IMR-90 (cell line): ENCODE results near the gene GSE1.

Source experiments
- CEBPB ChIP-seq: IDR thresholded peaks from 2 replicates; pipeline ENCODE4 v1.6.1; 2012; ENCODE audit warnings: low read depth, low read length, improper control_type of control experiment
- MAFK ChIP-seq: IDR thresholded peaks from 2 replicates; pipeline ENCODE4 v1.6.1; 2012; ENCODE audit warnings: low read depth, low read length, improper control_type of control experiment
- MAZ ChIP-seq: IDR thresholded peaks from 2 replicates; pipeline ENCODE4 v1.6.1; 2012; ENCODE audit warnings: low read depth, mild to moderate bottlenecking, low read length, improper control_type of control experiment, moderate library complexity, borderline replicate concordance
- MXI1 ChIP-seq: IDR thresholded peaks from 2 replicates; pipeline ENCODE4 v1.6.1; 2012; ENCODE audit warnings: low read depth, mild to moderate bottlenecking, low read length, moderate library complexity, borderline replicate concordance
- POLR2A ChIP-seq: IDR thresholded peaks from 2 replicates; pipeline ENCODE4 v1.6.1; 2012; ENCODE audit warnings: mild to moderate bottlenecking, low read depth, low read length
- RAD21 ChIP-seq: IDR thresholded peaks from 2 replicates; pipeline ENCODE4 v1.6.1; 2012; ENCODE audit warnings: low read length, improper control_type of control experiment
- RCOR1 ChIP-seq: IDR thresholded peaks from 2 replicates; pipeline ENCODE4 v1.6.1; 2012; ENCODE audit warnings: mild to moderate bottlenecking, low read length, improper control_type of control experiment; ENCODE audit not compliant: insufficient replicate concordance
- RFX5 ChIP-seq: IDR thresholded peaks from 2 replicates; pipeline ENCODE4 v1.8.0; 2012; ENCODE audit warnings: low read depth, mild to moderate bottlenecking, low read length, moderate library complexity
- TF ChIP-seq, protein P1 (sequence below): conservative IDR thresholded peaks from 2 replicates; pipeline ENCODE4 v1.5.1; 2012; ENCODE audit warnings: mild to moderate bottlenecking, low read depth, low read length, improper control_type of control experiment

DNA sequence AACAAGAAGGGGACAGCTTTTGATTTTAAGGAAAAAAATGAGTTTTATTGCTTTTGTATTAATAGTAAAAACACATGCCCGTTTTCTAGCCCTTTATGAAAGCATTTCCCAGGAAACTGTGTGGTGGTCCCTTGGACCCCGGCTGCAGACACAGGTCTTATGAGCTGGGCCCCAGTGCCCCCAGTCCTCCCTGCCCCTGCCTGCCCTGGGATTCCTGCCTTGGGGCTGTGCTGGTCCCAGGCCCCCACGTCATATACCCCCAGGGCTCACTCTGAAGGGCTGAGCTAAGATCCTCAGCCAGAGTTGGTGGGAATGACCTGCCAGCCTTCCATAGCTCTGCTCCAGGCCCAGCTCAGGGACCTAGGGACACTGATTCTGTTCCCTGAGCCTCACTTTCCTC is 44.9 kb downstream of the GSE1 start:
- TF ChIP-seq, protein P1, sequence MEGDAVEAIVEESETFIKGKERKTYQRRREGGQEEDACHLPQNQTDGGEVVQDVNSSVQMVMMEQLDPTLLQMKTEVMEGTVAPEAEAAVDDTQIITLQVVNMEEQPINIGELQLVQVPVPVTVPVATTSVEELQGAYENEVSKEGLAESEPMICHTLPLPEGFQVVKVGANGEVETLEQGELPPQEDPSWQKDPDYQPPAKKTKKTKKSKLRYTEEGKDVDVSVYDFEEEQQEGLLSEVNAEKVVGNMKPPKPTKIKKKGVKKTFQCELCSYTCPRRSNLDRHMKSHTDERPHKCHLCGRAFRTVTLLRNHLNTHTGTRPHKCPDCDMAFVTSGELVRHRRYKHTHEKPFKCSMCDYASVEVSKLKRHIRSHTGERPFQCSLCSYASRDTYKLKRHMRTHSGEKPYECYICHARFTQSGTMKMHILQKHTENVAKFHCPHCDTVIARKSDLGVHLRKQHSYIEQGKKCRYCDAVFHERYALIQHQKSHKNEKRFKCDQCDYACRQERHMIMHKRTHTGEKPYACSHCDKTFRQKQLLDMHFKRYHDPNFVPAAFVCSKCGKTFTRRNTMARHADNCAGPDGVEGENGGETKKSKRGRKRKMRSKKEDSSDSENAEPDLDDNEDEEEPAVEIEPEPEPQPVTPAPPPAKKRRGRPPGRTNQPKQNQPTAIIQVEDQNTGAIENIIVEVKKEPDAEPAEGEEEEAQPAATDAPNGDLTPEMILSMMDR, result no peak
- TF ChIP-seq POLR2A (no peak), MAZ (no peak), RFX5 (no peak), MAFK (no peak), RCOR1 (no peak), MXI1 (no peak), RAD21 (no peak), CEBPB (no peak)
